GM21528 (cell line): ENCODE data around the gene NR1D1.

Experiments used
- ATAC-seq: cut with Tn5 transposase; IDR thresholded peaks from one replicate; pipeline ENCODE4 v1.9.1; 2021; ENCODE audit warnings: mild to moderate bottlenecking, moderate library complexity; ENCODE audit not compliant: unreplicated experiment, low FRiP score

Gene NR1D1

GRCh38 chr17:40076591-40076990 is 23.8 kb downstream of the NR1D1 start:
- ATAC-seq: no peak

- ATAC-seq: no peak
These were observed 24.4 kb downstream of the NR1D1 start for GRCh38 chr17:40075942-40076498.

GRCh38 chr17:40075201-40075941 is 25.0 kb downstream of the NR1D1 start:
- ATAC-seq: no peak

- no peak for ATAC-seq
These were observed 25.6 kb downstream of the NR1D1 start for GRCh38 chr17:40074871-40075200.

- ATAC-seq: no peak
These were observed 26.2 kb downstream of the NR1D1 start for GRCh38 chr17:40074175-40074512.

- no peak for ATAC-seq
These were observed 26.8 kb downstream of the NR1D1 start for GRCh38 chr17:40073454-40074174.

- no peak for ATAC-seq
These were observed 27.5 kb downstream of the NR1D1 start for GRCh38 chr17:40072735-40073346.

- ATAC-seq: no peak
These were observed 28.2 kb downstream of the NR1D1 start for GRCh38 chr17:40072040-40072734.

GRCh38 chr17:40071313-40072039 is 28.9 kb downstream of the NR1D1 start:
- ATAC-seq: no peak

GRCh38 chr17:40070709-40071312 is 29.6 kb downstream of the NR1D1 start:
- ATAC-seq: no peak

GRCh38 chr17:40069751-40070708 is 30.4 kb downstream of the NR1D1 start:
- no peak for ATAC-seq

- ATAC-seq: no peak
These were observed 31.3 kb downstream of the NR1D1 start for GRCh38 chr17:40068917-40069750.

- no peak for ATAC-seq
These were observed 31.8 kb downstream of the NR1D1 start for GRCh38 chr17:40068584-40068916.

- ATAC-seq: no peak
These were observed 32.2 kb downstream of the NR1D1 start for GRCh38 chr17:40068129-40068581.

GRCh38 chr17:40067710-40068109 is 32.7 kb downstream of the NR1D1 start:
- ATAC-seq: no peak

- no peak for ATAC-seq
These were observed 34.4 kb downstream of the NR1D1 start for GRCh38 chr17:40065769-40066510.
